HCT116 (cell line): ENCODE data around the gene MTUS2. TPM values are rescaled to one million over a fixed set of nuclear protein-coding genes. Genes with fewer than 3 reads are reported as not detected.

Source experiments
- ATAC-seq: fragments of 200-7000 bp; cut with Tn5 transposase; 2 replicates; pipeline ENCODE4 v1.9.1; 2020; ENCODE audit warnings: mild to moderate bottlenecking, moderate library complexity
- BruUV-seq: library from RNA; stranded (reverse); fragments of 400-500 nt; replicated peaks from 2 replicates; lab custom pipeline; 2021; lab: Mats Ljungman, UMichigan
- CTCF ChIA-PET: fragments of 300-600 bp; sonication (Branson Sonifier 250); formaldehyde crosslinking; loops from one replicate; lab custom pipeline; 2021; ENCODE audit warnings: antibody characterized with exemption; lab: Charles Lee
- POLR2A ChIA-PET: fragments of 300-600, 350-600 bp; sonication (Branson Sonifier 250); formaldehyde crosslinking; loops from one replicate; lab custom pipeline; 2021; ENCODE audit warnings: antibody characterized with exemption; lab: Charles Lee
- RAD21 ChIA-PET, 2 experiments: fragments of 300-600 bp; sonication (Branson Sonifier 250); formaldehyde crosslinking; loops; one replicate each; lab custom pipeline; 2023; ENCODE audit warnings: low total read pairs in 2 of 2; ENCODE audit not compliant: uncharacterized antibody in 2 of 2, unreplicated experiment in 2 of 2, low non-redundant PET in 1 of 2; lab: Charles Lee
- DNase-seq: peaks from one replicate; pipeline ENCODE4 v3.0.0-alpha.2; 2010; ENCODE audit warnings: low read depth, low spot score
- H2AFZ ChIP-seq: fragments of 200-600 bp; shearing (Covaris generic), sonication (generic); 2 replicates; pipeline ENCODE4 v1.6.1; 2017; ENCODE audit warnings: low read depth, mixed run types, mixed read lengths, antibody characterized with exemption, low read length; ENCODE audit not compliant: poor library complexity, severe bottlenecking
- H3K27ac ChIP-seq: 2 replicates; pipeline ENCODE4 v1.5.1; 2012; ENCODE audit warnings: low read depth, low read length
- H3K27me3 ChIP-seq: fragments of 200-600 bp; sonication (generic); 2 replicates; pipeline ENCODE4 v1.6.1; 2016; ENCODE audit warnings: mixed run types, low read length, mixed read lengths; ENCODE audit not compliant: insufficient read depth
- H3K36me3 ChIP-seq, 2 experiments: fragments of 200-500 bp in 1 of 2; fragments of 200-600 bp in 1 of 2; sonication (Bioruptor generic) in 1 of 2; sonication (generic) in 1 of 2; 2 replicates each; pipeline versions ENCODE4 v1.5.1 to v1.6.1; 2014 to 2016; ENCODE audit warnings: low read length in 2 of 2, inconsistent platforms in 1 of 2, mixed read lengths in 1 of 2, mixed run types in 1 of 2; ENCODE audit not compliant: insufficient read depth in 2 of 2, control insufficient read depth in 1 of 2
- H3K4me1 ChIP-seq, 2 experiments: fragments of 200-600 bp in 1 of 2; sonication (generic) in 1 of 2; 2 replicates each; pipeline versions ENCODE4 v1.5.1 to v1.6.1; 2012 to 2017; ENCODE audit warnings: low read length in 2 of 2, inconsistent platforms in 1 of 2, mild to moderate bottlenecking in 1 of 2, mixed read lengths in 1 of 2, mixed run types in 1 of 2, moderate library complexity in 1 of 2; ENCODE audit not compliant: insufficient read depth in 2 of 2, control insufficient read depth in 1 of 2
- H3K4me2 ChIP-seq: fragments of 200-600 bp; sonication (generic); 2 replicates; pipeline ENCODE4 v1.6.1; 2017; ENCODE audit warnings: mixed run types, low read length, mixed read lengths
- H3K4me3 ChIP-seq, 2 experiments: fragments of 200-600 bp in 1 of 2; sonication (generic) in 1 of 2; replicated peaks in 1 of 2; 2 replicates each; pipeline ENCODE4 v1.5.1; 2011 to 2016; ENCODE audit warnings: low read length in 2 of 2, control low read depth in 1 of 2, low read depth in 1 of 2, mild to moderate bottlenecking in 1 of 2, mixed read lengths in 1 of 2, mixed run types in 1 of 2
- H3K79me2 ChIP-seq: fragments of 200-600 bp; sonication (generic); 2 replicates; pipeline ENCODE4 v1.6.1; 2017; ENCODE audit warnings: mild to moderate bottlenecking, mixed run types, low read length, moderate library complexity, mixed read lengths; ENCODE audit not compliant: insufficient read depth
- H3K9ac ChIP-seq: fragments of 200-600 bp; sonication (generic); 2 replicates; pipeline ENCODE4 v1.6.1; 2016; ENCODE audit warnings: low read length, mixed read lengths
- H3K9me2 ChIP-seq: fragments of 200-600 bp; sonication (generic), shearing (Covaris generic); 2 replicates; pipeline ENCODE4 v1.6.1; 2017; ENCODE audit warnings: mixed run types, mild to moderate bottlenecking, moderate library complexity; ENCODE audit not compliant: insufficient read depth
- H3K9me3 ChIP-seq, 2 experiments: fragments of 200-500 bp in 1 of 2; fragments of 200-600 bp in 1 of 2; sonication (Bioruptor generic) in 1 of 2; sonication (generic) in 1 of 2; 2 replicates each; pipeline ENCODE4 v1.6.1; 2014 to 2017; ENCODE audit warnings: low read length in 2 of 2, mixed read lengths in 2 of 2, inconsistent platforms in 1 of 2, low read depth in 1 of 2, mild to moderate bottlenecking in 1 of 2, mixed run types in 1 of 2, moderate library complexity in 1 of 2; ENCODE audit not compliant: control insufficient read depth in 1 of 2, insufficient read depth in 1 of 2
- H4K20me1 ChIP-seq: fragments of 200-600 bp; sonication (generic), shearing (Covaris generic); 2 replicates; pipeline ENCODE4 v1.6.1; 2017; ENCODE audit warnings: mixed run types, mild to moderate bottlenecking, moderate library complexity; ENCODE audit not compliant: insufficient read depth
- ATF3 ChIP-seq: IDR thresholded peaks from 2 replicates; pipeline ENCODE4 v1.6.1; 2012
- CBX3 ChIP-seq: IDR thresholded peaks from 2 replicates; pipeline ENCODE4 v1.6.1; 2012; ENCODE audit warnings: low read depth
- EGR1 ChIP-seq: IDR thresholded peaks from 2 replicates; pipeline ENCODE4 v1.6.1; 2012; ENCODE audit warnings: low read depth
- ELF1 ChIP-seq: IDR thresholded peaks from 2 replicates; pipeline ENCODE4 v1.6.1; 2012; ENCODE audit warnings: low read depth, borderline replicate concordance
- EZH2 ChIP-seq: fragments of 200-600 bp; sonication (generic); IDR thresholded peaks from 2 replicates; pipeline ENCODE4 v1.6.1; 2017; ENCODE audit warnings: antibody characterized with exemption, mixed run types
- FOSL1 ChIP-seq: IDR thresholded peaks from 2 replicates; pipeline ENCODE4 v1.6.1; 2012; ENCODE audit warnings: low read depth
- JUND ChIP-seq: IDR thresholded peaks from 2 replicates; pipeline ENCODE4 v1.6.1; 2012
- RAD21 ChIP-seq: IDR thresholded peaks from 2 replicates; pipeline ENCODE4 v1.6.1; 2012; ENCODE audit warnings: low read depth, mild to moderate bottlenecking
- REST ChIP-seq: IDR thresholded peaks from 2 replicates; pipeline ENCODE4 v1.6.1; 2012; ENCODE audit warnings: low read depth
- SIN3A ChIP-seq: IDR thresholded peaks from 2 replicates; pipeline ENCODE4 v1.6.1; 2012; ENCODE audit warnings: low read depth
- SP1 ChIP-seq: IDR thresholded peaks from 2 replicates; pipeline ENCODE4 v1.6.1; 2012; ENCODE audit warnings: low read depth
- SRF ChIP-seq: IDR thresholded peaks from 2 replicates; pipeline ENCODE4 v1.6.1; 2012; ENCODE audit warnings: low read depth
- TCF7L2 ChIP-seq: IDR thresholded peaks from 2 replicates; pipeline ENCODE4 v1.7.0; 2011; ENCODE audit warnings: borderline replicate concordance, inconsistent platforms; ENCODE audit not compliant: insufficient read depth, insufficient read length; ENCODE audit errors: extremely low read depth
- YY1 ChIP-seq: IDR thresholded peaks from 2 replicates; pipeline ENCODE4 v1.6.1; 2011; ENCODE audit warnings: low read length, low read depth, moderate library complexity, mild to moderate bottlenecking; ENCODE audit not compliant: insufficient replicate concordance; ENCODE audit errors: extremely low read depth
- ZBTB33 ChIP-seq: IDR thresholded peaks from 2 replicates; pipeline ENCODE4 v1.6.1; 2011; ENCODE audit warnings: mild to moderate bottlenecking, low read length, moderate library complexity; ENCODE audit not compliant: insufficient replicate concordance; ENCODE audit errors: extremely low read depth
- ZFX ChIP-seq: fragments of 450-650 bp; IDR thresholded peaks from 2 replicates; pipeline ENCODE4 v1.6.1; 2017
- ZNF274 ChIP-seq: fragments of 200-500 bp; sonication (Bioruptor generic); IDR thresholded peaks from 2 replicates; pipeline ENCODE4 v1.6.1; 2014; ENCODE audit warnings: mild to moderate bottlenecking, low read depth, low read length, inconsistent platforms
- intact Hi-C: fragments of 100-400 bp; cut with micrococcal nuclease; formaldehyde crosslinking; loops from 2 replicates; pipeline ENCODE4 v1.10.0; 2022
- total RNA-seq: library from RNA; stranded (reverse); gene quantifications from one replicate; pipeline ENCODE4 v1.2.1, GENCODE V29; 2021; ENCODE audit not compliant: unreplicated experiment

The MTUS2 gene
- total RNA-seq, 1 experiment from 2014 or later: 0.02 TPM

- H3K4me2 ChIP-seq: no peak overlapping the region
- no peaks in the 10 kb centered on the region for H3K9me2 ChIP-seq
- ATAC-seq (no peak), DNase-seq (no peak)
- RAD21 ChIA-PET: no interaction called here
- CTCF ChIA-PET: no interaction called here
- no peak overlapping the region for H3K9ac ChIP-seq
- H3K79me2 ChIP-seq: no peaks in the 10 kb centered on the region
- no peak for TF ChIP-seq SIN3A
- TF ChIP-seq ELF1: no peak
- no peak for TF ChIP-seq TCF7L2
- no peak for TF ChIP-seq SP1
- TF ChIP-seq EZH2: no peak
- no peak for TF ChIP-seq RAD21
- TF ChIP-seq ZNF274: no peak
- no peak for TF ChIP-seq FOSL1
- no peak for TF ChIP-seq ZFX
- TF ChIP-seq CBX3: no peak
- no peaks in the 10 kb centered on the region for H3K27me3 ChIP-seq
- no peak overlapping the region for H3K27ac ChIP-seq
- no peaks in the 10 kb centered on the region for H3K9me3 ChIP-seq
- H4K20me1 ChIP-seq: no peaks in the 10 kb centered on the region
- no TSS peak for BruUV-seq
- intact Hi-C loops: no loop called here
- POLR2A ChIA-PET: no interaction called here
- H3K4me1 ChIP-seq: no peaks in the 10 kb centered on the region
- H3K36me3 ChIP-seq: peaks cover 25 to 26% of the 10 kb centered on the region in 2 experiments
- H3K4me3 ChIP-seq: no peak overlapping the region
- no peak overlapping the region for H2AFZ ChIP-seq
Measured at GRCh38 chr13:29527511-29527910, 707.4 kb downstream of the MTUS2 start.

- ChIA-PET POLR2A (no interaction called here), RAD21 (no interaction called here), CTCF (no interaction called here)
- Histone ChIP-seq H3K36me3 (peaks cover 22 to 27% of the 10 kb centered on the region in 2 experiments), H3K4me3 (no peak overlapping the region), H3K9me2 (no peaks in the 10 kb centered on the region), H3K9ac (no peak overlapping the region), H3K27me3 (no peaks in the 10 kb centered on the region), H3K79me2 (no peaks in the 10 kb centered on the region), H3K4me1 (no peaks in the 10 kb centered on the region), H3K4me2 (no peak overlapping the region), H4K20me1 (no peaks in the 10 kb centered on the region), H3K9me3 (no peaks in the 10 kb centered on the region), H3K27ac (no peak overlapping the region), H2AFZ (no peak overlapping the region)
- ATAC-seq: no peak
- no peak for DNase-seq
- no TSS peak for BruUV-seq
- intact Hi-C loops: no loop called here
- no peak for TF ChIP-seq ZFX
- TF ChIP-seq RAD21: no peak
- TF ChIP-seq EGR1: no peak
- no peak for TF ChIP-seq TCF7L2
- no peak for TF ChIP-seq SRF
- TF ChIP-seq REST: no peak
- TF ChIP-seq ZBTB33: no peak
- TF ChIP-seq SIN3A: no peak
- TF ChIP-seq JUND: no peak
- no peak for TF ChIP-seq CBX3
- no peak for TF ChIP-seq ATF3
- TF ChIP-seq YY1: no peak
- TF ChIP-seq SP1: no peak
Measured at GRCh38 chr13:29527916-29528315, 707.8 kb downstream of the MTUS2 start.
